GM13976 (cell line): ENCODE data around the gene SPIRE1.

Experiments used
- DNase-seq: peaks from one replicate; pipeline ENCODE4 v3.0.0; 2012; ENCODE audit warnings: low spot score
- CTCF ChIP-seq: IDR thresholded peaks from 2 replicates; pipeline ENCODE4 v1.5.1; 2012; ENCODE audit warnings: borderline replicate concordance, mild to moderate bottlenecking; ENCODE audit not compliant: insufficient read depth; ENCODE audit errors: extremely low read depth, missing control alignments, control extremely low read depth
- in situ Hi-C: fragments of 300-500 bp; cut with MboI; formaldehyde crosslinking; loops from one replicate; pipeline ENCODE4 v1.12.0; 2022; ENCODE audit warnings: low sequenced_read_pairs, mixed read lengths, inconsistent platforms; ENCODE audit not compliant: unreplicated experiment

The SPIRE1 gene

DNA sequence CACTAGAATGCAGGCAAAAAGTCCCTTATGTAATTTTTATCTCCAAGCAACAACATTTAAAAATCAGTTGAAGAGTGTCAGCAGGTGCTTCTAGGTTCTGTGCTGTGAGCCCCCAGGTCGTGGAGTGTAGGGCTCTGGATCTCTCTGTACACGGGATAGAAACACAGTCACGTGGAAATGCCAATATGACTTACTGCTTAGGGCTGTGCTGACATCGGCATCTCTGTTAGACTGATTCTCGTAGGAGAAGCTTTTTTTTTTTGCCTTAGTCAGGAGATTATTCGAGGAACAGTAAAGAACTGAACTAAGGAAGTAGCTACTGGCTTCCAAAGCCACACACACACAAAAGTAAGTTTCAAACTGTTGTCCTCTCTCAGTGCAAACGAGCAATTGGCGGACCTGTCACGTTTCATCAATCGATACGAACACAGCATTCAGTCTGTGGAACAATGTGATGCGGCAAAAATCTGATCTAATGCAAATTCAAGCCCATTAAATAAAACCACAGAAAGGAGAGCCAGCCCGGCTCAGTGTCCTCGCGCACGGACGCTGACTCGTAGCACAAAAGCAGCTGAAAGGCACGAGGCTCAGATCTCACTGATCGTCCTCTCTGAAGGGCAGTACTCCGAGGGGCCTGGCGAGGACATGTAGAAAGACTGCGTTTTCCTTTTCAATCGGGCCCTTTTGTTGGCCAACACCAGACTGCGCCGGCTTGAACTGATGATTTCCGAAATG, 208.7 kb downstream of the SPIRE1 start:
- no peak for TF ChIP-seq CTCF
- DNase-seq = no peak
- in situ Hi-C loops = no loop called here

- TF ChIP-seq CTCF = no peak
- in situ Hi-C loops = no loop called here
- DNase-seq = no peak
Measured at GRCh38 chr18:12445554-12445953, 212.4 kb downstream of the SPIRE1 start.

DNA sequence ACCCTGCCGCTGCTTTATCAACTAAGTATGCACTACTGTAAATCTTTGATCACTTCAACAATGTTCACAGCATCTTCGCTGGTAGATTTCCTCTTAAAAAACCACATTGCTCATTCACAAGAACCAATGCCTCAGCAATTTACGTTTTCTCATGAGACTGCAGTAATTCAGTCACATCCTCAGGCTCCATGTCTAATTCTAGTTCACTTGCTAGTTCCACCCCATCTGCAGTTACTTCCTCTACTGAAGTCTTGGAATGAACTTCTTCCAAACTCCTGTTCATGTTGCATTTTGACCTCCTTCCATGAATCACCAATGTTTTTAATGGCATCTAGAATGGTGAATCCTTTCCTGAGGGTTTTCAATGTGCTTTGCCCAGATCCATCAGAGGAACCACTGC, 214.4 kb downstream of the SPIRE1 start:
- in situ Hi-C loops = no loop called here
- no peak for TF ChIP-seq CTCF
- no peak for DNase-seq

GRCh38 chr18:12442946-12443345, 215.0 kb downstream of the SPIRE1 start:
- DNase-seq = no peak
- no peak for TF ChIP-seq CTCF
- in situ Hi-C loops = no loop called here

DNA sequence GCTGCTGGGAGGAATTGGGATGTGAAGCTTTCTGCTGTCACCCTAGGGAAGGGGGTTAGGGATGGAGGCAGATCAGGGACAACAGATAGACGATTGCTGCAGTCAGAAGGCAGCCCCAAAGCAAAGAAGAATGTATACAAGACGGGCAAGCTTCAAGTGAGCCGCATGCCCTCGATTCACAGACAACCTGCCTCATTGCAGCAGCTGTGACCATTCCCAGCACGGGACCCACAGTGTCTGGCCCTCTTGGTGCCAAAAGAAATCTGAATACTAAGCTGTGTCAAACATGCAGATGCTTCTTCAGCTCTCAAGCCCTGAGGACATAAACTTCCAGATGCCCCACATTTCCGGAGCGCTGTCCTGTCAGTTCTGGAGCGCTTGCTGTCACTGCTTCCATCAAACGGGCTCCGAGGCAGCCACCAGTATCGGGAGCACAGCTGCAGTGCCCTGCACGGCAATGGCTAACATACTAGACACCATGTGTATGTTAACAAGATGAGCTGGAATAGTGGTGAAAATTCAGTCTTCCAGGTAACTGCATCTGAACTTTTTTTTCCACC, 216.4 kb downstream of the SPIRE1 start:
- in situ Hi-C loops = no loop called here
- no peak for TF ChIP-seq CTCF
- DNase-seq = no peak

DNA sequence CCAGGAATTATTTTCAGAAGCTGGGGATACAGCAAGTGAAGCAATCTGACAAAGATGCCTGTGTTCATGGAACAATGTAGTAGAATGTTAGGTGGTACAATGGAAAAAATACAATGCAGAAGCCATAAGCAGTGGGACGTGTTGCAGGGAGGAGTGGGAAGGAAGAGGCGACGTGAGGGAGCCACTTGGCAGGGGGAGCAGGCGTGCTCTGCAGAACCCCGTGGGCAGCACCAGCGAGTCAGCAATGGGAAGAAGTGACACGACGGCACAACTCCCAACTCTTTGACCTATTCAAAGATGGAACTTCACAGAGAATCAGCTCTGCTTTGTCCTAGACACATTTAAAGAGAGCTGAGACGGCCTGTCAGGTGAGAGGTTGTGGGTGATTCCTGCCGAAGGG, 219.7 kb downstream of the SPIRE1 start:
- in situ Hi-C loops = no loop called here
- DNase-seq = no peak
- TF ChIP-seq CTCF = no peak
